ENCODE data around the gene PPM1E. TPM values are rescaled to one million over a fixed set of nuclear protein-coding genes. Genes with fewer than 3 reads are reported as not detected.
"Not testable (repeated sequence)": the region's sequence is repeated elsewhere in the genome, so short reads cannot be mapped to it uniquely, and the experiment has no call there.

PPM1E gene
- total RNA-seq, 1 experiment from 2014 or later = 0.09 TPM

GRCh38 chr17:58734811-58735210, 20.8 kb upstream of the PPM1E start:
- Mint-ChIP-seq H3K4me1 (ENCODE audit: low read depth, unreplicated experiment) (no peaks in the 10 kb centered on the region), H3K27me3 (ENCODE audit: unreplicated experiment) (no peaks in the 10 kb centered on the region), H3K9me3 (ENCODE audit: low read depth, unreplicated experiment) (no peaks in the 10 kb centered on the region), H3K36me3 (ENCODE audit: insufficient read depth, unreplicated experiment) (no peaks in the 10 kb centered on the region), H3K27ac (ENCODE audit: unreplicated experiment) (no peak overlapping the region), H3K4me3 (ENCODE audit: low read depth, unreplicated experiment) (no peak overlapping the region)
- intact Hi-C loops (cut with micrococcal nuclease; ENCODE audit: unreplicated experiment) = no loop called here
- no peak for TF ChIP-seq CTCF (IDR thresholded peaks at IDR 0.05; ENCODE audit: unreplicated experiment)
- DNase-seq = no peak
- CTCF ChIA-PET = no interaction called here
- no TSS peak for BruUV-seq (replicated peaks)

GRCh38 chr17:58741121-58741625, 14.5 kb upstream of the PPM1E start:
- peaks cover 10% of the 10 kb centered on the region for H3K4me1 Mint-ChIP-seq (ENCODE audit: low read depth, unreplicated experiment)
- peak overlapping the region; percentile 78 for H3K27ac Mint-ChIP-seq (ENCODE audit: unreplicated experiment)
- no peak overlapping the region for H3K4me3 Mint-ChIP-seq (ENCODE audit: low read depth, unreplicated experiment)
- no peaks in the 10 kb centered on the region for H3K9me3 Mint-ChIP-seq (ENCODE audit: low read depth, unreplicated experiment)
- TF ChIP-seq CTCF (IDR thresholded peaks at IDR 0.05; ENCODE audit: unreplicated experiment) = no peak
- no peaks in the 10 kb centered on the region for H3K36me3 Mint-ChIP-seq (ENCODE audit: insufficient read depth, unreplicated experiment)
- no TSS peak for BruUV-seq (replicated peaks)
- no peaks in the 10 kb centered on the region for H3K27me3 Mint-ChIP-seq (ENCODE audit: unreplicated experiment)
- CTCF ChIA-PET = no interaction called here
- no peak for DNase-seq
- intact Hi-C loops (cut with micrococcal nuclease; ENCODE audit: unreplicated experiment) = no loop called here

- H3K27ac Mint-ChIP-seq (ENCODE audit: unreplicated experiment) = no peak overlapping the region
- H3K36me3 Mint-ChIP-seq (ENCODE audit: insufficient read depth, unreplicated experiment) = no peaks in the 10 kb centered on the region
- H3K4me3 Mint-ChIP-seq (ENCODE audit: low read depth, unreplicated experiment) = no peak overlapping the region
- no peak for DNase-seq
- intact Hi-C loops (cut with micrococcal nuclease; ENCODE audit: unreplicated experiment) = no loop called here
- CTCF ChIA-PET = interaction anchor here (0.5 kb wide), 1 partner anchor 188 kb away, joined by 4 read pairs; no protein-coding TSS in a partner anchor
- no TSS peak for BruUV-seq (replicated peaks)
- no peaks in the 10 kb centered on the region for H3K27me3 Mint-ChIP-seq (ENCODE audit: unreplicated experiment)
- H3K4me1 Mint-ChIP-seq (ENCODE audit: low read depth, unreplicated experiment) = no peaks in the 10 kb centered on the region
- H3K9me3 Mint-ChIP-seq (ENCODE audit: low read depth, unreplicated experiment) = no peaks in the 10 kb centered on the region
- TF ChIP-seq CTCF (IDR thresholded peaks at IDR 0.05; ENCODE audit: unreplicated experiment) = no peak
Measured at GRCh38 chr17:58747674-58748073, 8.0 kb upstream of the PPM1E start.

- H3K36me3 Mint-ChIP-seq (ENCODE audit: insufficient read depth, unreplicated experiment); H3K4me3 Mint-ChIP-seq (ENCODE audit: low read depth, unreplicated experiment); H3K9me3 Mint-ChIP-seq (ENCODE audit: low read depth, unreplicated experiment); DNase-seq; intact Hi-C loops (cut with micrococcal nuclease; ENCODE audit: unreplicated experiment); H3K27me3 Mint-ChIP-seq (ENCODE audit: unreplicated experiment); H3K4me1 Mint-ChIP-seq (ENCODE audit: low read depth, unreplicated experiment); BruUV-seq (replicated peaks); H3K27ac Mint-ChIP-seq (ENCODE audit: unreplicated experiment): not testable (repeated sequence)
- CTCF ChIA-PET = interaction anchor here (0.6 kb wide), 1 partner anchor 235 kb away, joined by 3 read pairs; no protein-coding TSS in a partner anchor
Measured at GRCh38 chr17:58749627-58750026, 6.0 kb upstream of the PPM1E start.

GRCh38 chr17:58753026-58753425, 2.6 kb upstream of the PPM1E start:
- no peak for TF ChIP-seq CTCF (IDR thresholded peaks at IDR 0.05; ENCODE audit: unreplicated experiment)
- H3K9me3 Mint-ChIP-seq (ENCODE audit: low read depth, unreplicated experiment) = no peaks in the 10 kb centered on the region
- H3K27ac Mint-ChIP-seq (ENCODE audit: unreplicated experiment) = no peak overlapping the region
- CTCF ChIA-PET = no interaction called here
- no TSS peak for BruUV-seq (replicated peaks)
- peaks cover 12% of the 10 kb centered on the region for H3K36me3 Mint-ChIP-seq (ENCODE audit: insufficient read depth, unreplicated experiment)
- intact Hi-C loops (cut with micrococcal nuclease; ENCODE audit: unreplicated experiment) = no loop called here
- H3K4me3 Mint-ChIP-seq (ENCODE audit: low read depth, unreplicated experiment) = no peak overlapping the region
- peaks cover 10% of the 10 kb centered on the region for H3K4me1 Mint-ChIP-seq (ENCODE audit: low read depth, unreplicated experiment)
- H3K27me3 Mint-ChIP-seq (ENCODE audit: unreplicated experiment) = peaks cover 15% of the 10 kb centered on the region
- no peak for DNase-seq
